CD14-positive monocyte (primary cell): ENCODE data around the gene ZMYM5. TPM values are rescaled to one million over a fixed set of nuclear protein-coding genes. Genes with fewer than 3 reads are reported as not detected.

Experiments
- DNase-seq, 3 donors: peaks; one replicate each; pipeline ENCODE4 v3.0.0-alpha.2; 2011 to 2022
- H2AFZ ChIP-seq: 2 replicates; pipeline ENCODE4 v1.6.0; 2012; ENCODE audit warnings: mild to moderate bottlenecking, low read depth, low read length, inconsistent platforms; ENCODE audit not compliant: insufficient read depth, poor library complexity, severe bottlenecking
- H3K27ac ChIP-seq, 2 donors: 1 replicate in 1 of 2; 2 replicates in 1 of 2; pipeline ENCODE4 v1.5.1; 2012 to 2013; ENCODE audit warnings: low read length in 2 of 2, control low read depth in 1 of 2, inconsistent platforms in 1 of 2, low read depth in 1 of 2, mild to moderate bottlenecking in 1 of 2
- H3K27me3 ChIP-seq, 2 donors: one replicate each; pipeline versions ENCODE4 v1.6.0 to v1.6.1; 2011 to 2013; ENCODE audit warnings: low read length in 2 of 2; ENCODE audit not compliant: control insufficient read depth in 2 of 2, insufficient read depth in 2 of 2
- H3K36me3 ChIP-seq, 2 donors: replicated peaks in 1 of 2; 1 replicate in 1 of 2; 2 replicates in 1 of 2; pipeline versions ENCODE4 v1.5.1 to v1.6.1; 2012 to 2013; ENCODE audit warnings: low read length in 2 of 2, control low read depth in 1 of 2, inconsistent platforms in 1 of 2, mild to moderate bottlenecking in 1 of 2; ENCODE audit not compliant: insufficient read depth in 2 of 2, control insufficient read depth in 1 of 2
- H3K4me1 ChIP-seq, 2 donors: 1 replicate in 1 of 2; 2 replicates in 1 of 2; pipeline versions ENCODE4 v1.5.1 to v1.6.1; 2012 to 2013; ENCODE audit warnings: low read length in 2 of 2, control low read depth in 1 of 2, inconsistent platforms in 1 of 2, mild to moderate bottlenecking in 1 of 2, moderate library complexity in 1 of 2; ENCODE audit not compliant: insufficient read depth in 2 of 2, control insufficient read depth in 1 of 2
- H3K4me2 ChIP-seq: replicated peaks from 2 replicates; pipeline ENCODE3; 2012; ENCODE audit warnings: low read length, moderate library complexity, mild to moderate bottlenecking; ENCODE audit not compliant: poor library complexity, severe bottlenecking; ENCODE audit errors: extremely low read depth
- H3K4me3 ChIP-seq, 3 experiments: fragments of 200-600 bp in 1 of 3; sonication (generic) in 1 of 3; replicated peaks in 1 of 3; 1 replicate in 2 of 3; 2 replicates in 1 of 3; pipeline ENCODE4 v1.5.1; 2011 to 2013; ENCODE audit warnings: low read length in 3 of 3, mild to moderate bottlenecking in 3 of 3, control low read depth in 2 of 3, low read depth in 2 of 3, inconsistent platforms in 1 of 3, moderate library complexity in 1 of 3
- H3K79me2 ChIP-seq: 2 replicates; pipeline ENCODE4 v1.6.0; 2012; ENCODE audit warnings: mild to moderate bottlenecking, control low read depth, inconsistent platforms, low read length, moderate library complexity; ENCODE audit not compliant: insufficient read depth
- H3K9ac ChIP-seq: 2 replicates; pipeline ENCODE4 v1.6.0; 2017; ENCODE audit warnings: low read length, mild to moderate bottlenecking; ENCODE audit not compliant: insufficient read depth, poor library complexity, severe bottlenecking
- H3K9me3 ChIP-seq, 2 donors: replicated peaks in 1 of 2; 1 replicate in 1 of 2; 2 replicates in 1 of 2; pipeline versions ENCODE4 v1.5.1 to v1.6.1; 2012 to 2013; ENCODE audit warnings: low read length in 2 of 2, control low read depth in 1 of 2; ENCODE audit not compliant: control insufficient read depth in 1 of 2, insufficient read depth in 1 of 2
- H4K20me1 ChIP-seq: 2 replicates; pipeline ENCODE4 v1.6.0; 2012; ENCODE audit warnings: mild to moderate bottlenecking, low read length, control low read depth, moderate library complexity; ENCODE audit not compliant: insufficient read depth
- H3K27ac Mint-ChIP-seq, 7 donors: one replicate each; pipeline ENCODE4 v1.8.0; 2020; ENCODE audit warnings: mild to moderate bottlenecking in 7 of 7, mixed read lengths in 7 of 7, moderate library complexity in 6 of 7, inconsistent platforms in 2 of 7
- H3K27me3 Mint-ChIP-seq, 3 donors: one replicate each; pipeline ENCODE4 v1.8.0; 2021 to 2022; ENCODE audit warnings: low read depth in 3 of 3, mild to moderate bottlenecking in 3 of 3, mixed read lengths in 3 of 3, moderate library complexity in 3 of 3, inconsistent platforms in 1 of 3
- H3K36me3 Mint-ChIP-seq, 2 donors: one replicate each; pipeline ENCODE4 v1.8.0; 2020; ENCODE audit warnings: mixed read lengths in 2 of 2, inconsistent platforms in 1 of 2, mild to moderate bottlenecking in 1 of 2
- H3K4me1 Mint-ChIP-seq: one replicate; pipeline ENCODE4 v1.8.0; 2020; ENCODE audit warnings: mild to moderate bottlenecking, mixed read lengths
- H3K4me3 Mint-ChIP-seq, 2 donors: one replicate each; pipeline ENCODE4 v1.8.0; 2020; ENCODE audit warnings: mild to moderate bottlenecking in 2 of 2, mixed read lengths in 2 of 2, moderate library complexity in 1 of 2
- H3K9me3 Mint-ChIP-seq, 7 donors: one replicate each; pipeline ENCODE4 v1.8.0; 2020 to 2022; ENCODE audit warnings: mixed read lengths in 7 of 7, mild to moderate bottlenecking in 6 of 7, moderate library complexity in 6 of 7, inconsistent platforms in 2 of 7
- WGBS: methylation state at CpG from one replicate; pipeline ENCODE4 v1.1.5; 2013; ENCODE audit warnings: missing lambda C conversion rate; ENCODE audit not compliant: insufficient coverage; 5-methylcytosine and 5-hydroxymethylcytosine counted together
- intact Hi-C, 2 donors: fragments of 100-400 bp; cut with micrococcal nuclease; formaldehyde crosslinking; loops; one replicate each; pipeline versions ENCODE4 v1.15.0 to v1.15.1; 2023
- polyA plus RNA-seq, 3 donors: library from polyadenylated mRNA; depleted of rRNA in 1 of 3; unstranded in 2 of 3; stranded (reverse) in 1 of 3; fragments of 300-500 nt in 2 of 3; fragments of >200 nt in 1 of 3; fragmentation: Illumina TruSeq in 2 of 3; gene quantifications; 1 replicate in 2 of 3; 2 replicates in 1 of 3; pipeline ENCODE4 v1.2.3, GENCODE V29; 2012 to 2021
- TF ChIP-seq, protein P1 (sequence below): fragments of 200-600 bp; IDR thresholded peaks from one replicate; pipeline ENCODE4 v1.8.0; 2022; ENCODE audit warnings: antibody characterized with exemption, mild to moderate bottlenecking

The ZMYM5 gene
- polyA plus RNA-seq, 3 donors: 11.1 to 13.2 (median 11.1) TPM

DNA sequence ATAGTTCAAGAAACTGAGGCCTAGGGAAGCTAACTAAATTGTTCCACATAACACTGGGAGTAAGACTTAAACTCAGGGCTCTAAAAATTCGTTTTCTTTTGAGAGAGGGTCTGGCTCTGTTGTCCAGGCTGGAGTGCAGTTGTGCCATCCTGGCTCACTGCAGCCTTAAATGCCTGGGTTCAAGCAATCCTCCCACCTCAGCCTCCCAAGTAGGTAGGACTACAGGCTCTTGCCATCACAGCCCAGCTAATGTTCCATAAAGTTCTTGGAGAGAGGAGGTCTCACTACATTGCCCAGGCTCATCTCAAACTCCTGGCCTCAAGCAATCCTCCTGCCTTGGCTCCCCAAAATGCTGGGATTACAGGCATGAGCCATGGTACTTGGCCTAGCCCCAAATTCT is 10.7 kb downstream of the ZMYM5 start:
- Histone ChIP-seq H3K9ac (no peak overlapping the region), H3K4me1 (no peaks in the 10 kb centered on the region), H4K20me1 (peaks cover 32% of the 10 kb centered on the region), H3K4me2 (no peak overlapping the region), H3K36me3 (peaks cover 28 to 58% of the 10 kb centered on the region in 2 donors), H3K79me2 (peaks cover 81% of the 10 kb centered on the region), H3K9me3 (no peaks in the 10 kb centered on the region), H2AFZ (no peak overlapping the region), H3K4me3 (no peak overlapping the region), H3K27ac (peak overlapping the region in 1 of 2 donors; percentile 36), H3K27me3 (no peaks in the 10 kb centered on the region)
- no CpG with 5 or more reads among the region's 1 CpG for WGBS
- no peak for DNase-seq
- H3K4me1 Mint-ChIP-seq: peaks cover 4% of the 10 kb centered on the region
- TF ChIP-seq, protein P1, sequence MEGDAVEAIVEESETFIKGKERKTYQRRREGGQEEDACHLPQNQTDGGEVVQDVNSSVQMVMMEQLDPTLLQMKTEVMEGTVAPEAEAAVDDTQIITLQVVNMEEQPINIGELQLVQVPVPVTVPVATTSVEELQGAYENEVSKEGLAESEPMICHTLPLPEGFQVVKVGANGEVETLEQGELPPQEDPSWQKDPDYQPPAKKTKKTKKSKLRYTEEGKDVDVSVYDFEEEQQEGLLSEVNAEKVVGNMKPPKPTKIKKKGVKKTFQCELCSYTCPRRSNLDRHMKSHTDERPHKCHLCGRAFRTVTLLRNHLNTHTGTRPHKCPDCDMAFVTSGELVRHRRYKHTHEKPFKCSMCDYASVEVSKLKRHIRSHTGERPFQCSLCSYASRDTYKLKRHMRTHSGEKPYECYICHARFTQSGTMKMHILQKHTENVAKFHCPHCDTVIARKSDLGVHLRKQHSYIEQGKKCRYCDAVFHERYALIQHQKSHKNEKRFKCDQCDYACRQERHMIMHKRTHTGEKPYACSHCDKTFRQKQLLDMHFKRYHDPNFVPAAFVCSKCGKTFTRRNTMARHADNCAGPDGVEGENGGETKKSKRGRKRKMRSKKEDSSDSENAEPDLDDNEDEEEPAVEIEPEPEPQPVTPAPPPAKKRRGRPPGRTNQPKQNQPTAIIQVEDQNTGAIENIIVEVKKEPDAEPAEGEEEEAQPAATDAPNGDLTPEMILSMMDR: no peak
- H3K4me3 Mint-ChIP-seq: no peak overlapping the region
- intact Hi-C loops: no loop called here
- no peaks in the 10 kb centered on the region for H3K27me3 Mint-ChIP-seq
- H3K9me3 Mint-ChIP-seq: no peaks in the 10 kb centered on the region
- peaks cover 33 to 61% of the 10 kb centered on the region in 2 donors for H3K36me3 Mint-ChIP-seq
- H3K27ac Mint-ChIP-seq: peak overlapping the region in 2 of 7 donors; percentile 8 to 50

DNA sequence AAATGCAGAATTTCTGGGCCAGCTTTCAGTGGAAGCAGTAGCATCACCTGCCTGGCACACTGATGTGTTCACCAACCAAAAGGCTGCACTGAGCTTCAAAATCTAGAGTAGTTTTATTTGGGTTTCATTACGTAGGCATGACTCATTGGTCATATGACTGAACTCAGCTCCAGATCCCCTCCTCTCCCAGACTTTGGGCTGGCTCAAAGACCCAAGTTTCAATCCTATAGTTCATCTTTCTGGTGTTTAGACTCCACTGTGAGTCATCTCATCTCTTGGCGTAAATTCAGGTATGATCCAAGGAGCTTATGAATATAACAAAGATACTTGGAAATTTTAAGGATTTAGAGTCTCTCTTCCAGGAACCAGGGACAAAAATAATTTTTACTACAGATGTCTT is 17.7 kb downstream of the ZMYM5 start:
- peaks cover 26 to 60% of the 10 kb centered on the region in 2 donors for H3K36me3 ChIP-seq
- H3K4me2 ChIP-seq: no peak overlapping the region
- no peaks in the 10 kb centered on the region for H3K9me3 ChIP-seq
- H3K4me3 Mint-ChIP-seq: no peak overlapping the region
- H3K36me3 Mint-ChIP-seq: peaks cover 28 to 57% of the 10 kb centered on the region in 2 donors
- H3K4me1 Mint-ChIP-seq: peaks cover 5% of the 10 kb centered on the region
- DNase-seq: peak; percentile 35 to 84 (median 46)
- peaks cover 27% of the 10 kb centered on the region for H4K20me1 ChIP-seq
- peak overlapping the region in 4 of 7 donors; percentile 33 to 71 (median 53) for H3K27ac Mint-ChIP-seq
- peak overlapping the region in 1 of 2 donors; percentile 39 for H3K27ac ChIP-seq
- H3K79me2 ChIP-seq: peaks cover 60% of the 10 kb centered on the region
- no CpG with 5 or more reads among the region's 2 CpGs for WGBS
- no peaks in the 10 kb centered on the region for H3K27me3 Mint-ChIP-seq
- no peak overlapping the region for H3K9ac ChIP-seq
- no peak overlapping the region for H2AFZ ChIP-seq
- H3K4me3 ChIP-seq: no peak overlapping the region
- intact Hi-C loops: no loop called here
- H3K4me1 ChIP-seq: no peaks in the 10 kb centered on the region
- no peaks in the 10 kb centered on the region for H3K9me3 Mint-ChIP-seq
- TF ChIP-seq, protein P1: no peak
- no peaks in the 10 kb centered on the region for H3K27me3 ChIP-seq
